ENCODE data around the gene KSR1. TPM values are rescaled to one million over a fixed set of nuclear protein-coding genes. Genes with fewer than 3 reads are reported as not detected.

KSR1 gene
- total and polyA plus RNA-seq, 2 of the 8 experiments (the other 6 are each of a cell fraction or from before 2014, with no cell fraction given): 14.1 to 34.7 TPM

- TF ChIP-seq CHD7 (IDR thresholded peaks at IDR 0.05; ENCODE audit: insufficient replicate concordance, low read length) (no peak), RNF2 (IDR thresholded peaks at IDR 0.05; ENCODE audit: borderline replicate concordance, low read depth, low read length, missing control alignments, poor library complexity, severe bottlenecking) (no peak), KDM1A (IDR thresholded peaks at IDR 0.05; ENCODE audit: borderline replicate concordance, low read length) (no peak), CREB1 (IDR thresholded peaks at IDR 0.05) (no peak), BACH1 (IDR thresholded peaks at IDR 0.05; ENCODE audit: low read length) (no peak), SRF (IDR thresholded peaks at IDR 0.05; ENCODE audit: low read depth, low read length) (no peak), JUND (IDR thresholded peaks at IDR 0.05; ENCODE audit: low read length) (no peak), CHD2 (IDR thresholded peaks at IDR 0.05; ENCODE audit: low read length) (no peak), SIN3A (conservative IDR thresholded peaks at IDR 0.05 in 1 of 2, IDR thresholded peaks at IDR 0.05 in 1 of 2; ENCODE audit: low read depth in 1 of 2, low read length in 2 of 2) (no peak), CHD1 (IDR thresholded peaks at IDR 0.05; ENCODE audit: low read depth, low read length) (no peak), SP1 (IDR thresholded peaks at IDR 0.05; ENCODE audit: low read depth, low read length) (no peak)
These were observed 82.1 kb downstream of the KSR1 start (continued) for GRCh38 chr17:27538156-27538955.

All from H1 (cell line).